AG09319 (cell line): ENCODE data around the gene GSE1.

Experiments used
- DNase-seq: peaks from one replicate; pipeline ENCODE4 v3.0.0-alpha.2; 2010; ENCODE audit warnings: low read depth; ENCODE audit errors: extremely low read depth
- CTCF ChIP-seq: IDR thresholded peaks from 2 replicates; pipeline ENCODE4 v1.5.1; 2011; ENCODE audit warnings: low read depth, mild to moderate bottlenecking, inconsistent platforms, low read length, moderate library complexity

The GSE1 gene

GRCh38 chr16:85722128-85722893, 109.2 kb downstream of the GSE1 start:
- DNase-seq: no peak
- no peak for TF ChIP-seq CTCF

- DNase-seq: no peak
- TF ChIP-seq CTCF: no peak
Measured at GRCh38 chr16:85724126-85724879, 111.2 kb downstream of the GSE1 start.

GRCh38 chr16:85724936-85725335, 111.8 kb downstream of the GSE1 start:
- TF ChIP-seq CTCF: no peak
- no peak for DNase-seq
